PC-3 (cell line): ENCODE measurements around the gene FAM228B. TPM values are rescaled to one million over a fixed set of nuclear protein-coding genes. Genes with fewer than 3 reads are reported as not detected.

Experiments
- ATAC-seq: fragments of 200-7000 bp; cut with Tn5 transposase; 2 replicates; pipeline ENCODE4 v1.9.1; 2020; ENCODE audit warnings: mild to moderate bottlenecking, moderate library complexity
- BruUV-seq: library from RNA; stranded (reverse); fragments of 400-500 nt; replicated peaks from 2 replicates; lab custom pipeline; 2021; lab: Mats Ljungman, UMichigan
- CTCF ChIA-PET: fragments of 300-600 bp; sonication (Branson Sonifier 250); formaldehyde crosslinking; loops from one replicate; lab custom pipeline; 2022; ENCODE audit warnings: antibody characterized with exemption; lab: Charles Lee
- POLR2A ChIA-PET: fragments of 300-600 bp; sonication (Branson Sonifier 250); formaldehyde crosslinking; loops from one replicate; lab custom pipeline; 2022; ENCODE audit warnings: antibody characterized with exemption; ENCODE audit not compliant: unreplicated experiment; lab: Charles Lee
- DNase-seq: peaks from one replicate; pipeline ENCODE4 v3.0.0-alpha.2; 2015
- H2AFZ ChIP-seq: fragments of 300-600 bp; sonication (generic); 2 replicates; pipeline ENCODE4 v1.6.0; 2016; ENCODE audit warnings: antibody characterized with exemption, low read length
- H3F3A ChIP-seq: fragments of 300-600 bp; sonication (generic); one replicate; pipeline ENCODE4 v1.6.0; 2017; ENCODE audit warnings: antibody characterized with exemption, low read length, control low read depth, mild to moderate bottlenecking; ENCODE audit not compliant: unreplicated experiment
- H3K27ac ChIP-seq: fragments of 300-600 bp; sonication (generic); 2 replicates; pipeline ENCODE4 v1.5.1; 2016; ENCODE audit warnings: mild to moderate bottlenecking, low read length
- H3K27me3 ChIP-seq: fragments of 300-600 bp; sonication (generic); 2 replicates; pipeline ENCODE4 v1.6.1; 2016; ENCODE audit warnings: low read length, mixed read lengths
- H3K36me3 ChIP-seq: fragments of 300-600 bp; sonication (generic); 2 replicates; pipeline ENCODE4 v1.6.1; 2016; ENCODE audit warnings: low read depth, mixed run types, low read length, mixed read lengths
- H3K4me1 ChIP-seq: fragments of 300-600 bp; sonication (generic); 2 replicates; pipeline ENCODE4 v1.5.1; 2016; ENCODE audit warnings: low read length; ENCODE audit not compliant: insufficient read depth
- H3K4me2 ChIP-seq: fragments of 300-600 bp; sonication (generic); 2 replicates; pipeline ENCODE4 v1.6.0; 2016; ENCODE audit warnings: low read length
- H3K4me3 ChIP-seq: fragments of 300-600 bp; sonication (generic); 2 replicates; pipeline ENCODE4 v1.5.1; 2016; ENCODE audit warnings: mild to moderate bottlenecking, low read length, mixed read lengths
- H3K79me2 ChIP-seq: fragments of 300-600 bp; sonication (generic); 2 replicates; pipeline ENCODE4 v1.6.1; 2017; ENCODE audit warnings: low read length, mixed read lengths
- H3K9ac ChIP-seq: fragments of 300-600 bp; sonication (generic); 2 replicates; pipeline ENCODE4 v1.6.0; 2016; ENCODE audit warnings: mild to moderate bottlenecking, low read length
- H3K9me2 ChIP-seq: fragments of 300-600 bp; sonication (generic); replicated peaks from 2 replicates; pipeline ENCODE4 v1.6.1; 2016; ENCODE audit warnings: mixed run types, low read length, mixed read lengths
- H3K9me3 ChIP-seq: fragments of 300-600 bp; sonication (generic); 2 replicates; pipeline ENCODE4 v1.6.1; 2016; ENCODE audit warnings: low read length, mixed read lengths
- H4K20me1 ChIP-seq: fragments of 300-600 bp; sonication (generic); 2 replicates; pipeline ENCODE4 v1.6.1; 2016; ENCODE audit warnings: low read length, mixed read lengths
- CTCF ChIP-seq: fragments of 300-600 bp; sonication (generic); conservative IDR thresholded peaks from 2 replicates; pipeline ENCODE4 v1.5.1; 2017; ENCODE audit warnings: antibody characterized with exemption, low read depth, mild to moderate bottlenecking, low read length
- EZH2 ChIP-seq: fragments of 300-600 bp; sonication (generic); IDR thresholded peaks from one replicate; pipeline ENCODE4 v1.6.1; 2017; ENCODE audit warnings: antibody characterized with exemption, mild to moderate bottlenecking, low read length; ENCODE audit not compliant: unreplicated experiment
- EZH2phosphoT487 ChIP-seq: fragments of 300-600 bp; sonication (generic); IDR thresholded peaks from 2 replicates; pipeline ENCODE4 v1.6.1; 2018; ENCODE audit warnings: mild to moderate bottlenecking, antibody characterized with exemption, low read length, borderline replicate concordance
- intact Hi-C: fragments of 100-400 bp; cut with micrococcal nuclease; formaldehyde crosslinking; loops from 2 replicates; pipeline ENCODE4 v1.9.0; 2023
- total RNA-seq: library from RNA; depleted of rRNA; stranded (reverse); fragments of >200 nt; gene quantifications from 2 replicates; pipeline ENCODE4 v1.2.3, GENCODE V29; 2014

FAM228B gene
- total RNA-seq, 1 experiment from 2014 or later = 4.5 TPM

- Histone ChIP-seq H3K27ac (no peak overlapping the region), H2AFZ (no peak overlapping the region), H3K4me3 (no peak overlapping the region), H3K79me2 (no peaks in the 10 kb centered on the region), H3K36me3 (no peaks in the 10 kb centered on the region), H3K9ac (no peak overlapping the region), H3K9me3 (no peaks in the 10 kb centered on the region), H3F3A (no peaks in the 10 kb centered on the region), H3K4me2 (no peak overlapping the region), H4K20me1 (no peaks in the 10 kb centered on the region), H3K9me2 (no peaks in the 10 kb centered on the region), H3K27me3 (no peaks in the 10 kb centered on the region), H3K4me1 (no peaks in the 10 kb centered on the region)
- POLR2A ChIA-PET = no interaction called here
- intact Hi-C loops = no loop called here
- BruUV-seq = no TSS peak
- DNase-seq = no peak
- CTCF ChIA-PET = no interaction called here
- no peak for ATAC-seq
- TF ChIP-seq EZH2phosphoT487 (no peak), CTCF (no peak), EZH2 (no peak)
These were observed 80.5 kb downstream of the FAM228B start for GRCh38 chr2:24203787-24204150.

- Histone ChIP-seq H3F3A (no peaks in the 10 kb centered on the region), H3K4me1 (no peaks in the 10 kb centered on the region), H3K27ac (no peak overlapping the region), H3K9me3 (no peaks in the 10 kb centered on the region), H3K27me3 (no peaks in the 10 kb centered on the region), H2AFZ (no peak overlapping the region), H3K4me3 (no peak overlapping the region), H3K9me2 (no peaks in the 10 kb centered on the region), H3K9ac (no peak overlapping the region), H3K4me2 (no peak overlapping the region), H3K79me2 (no peaks in the 10 kb centered on the region), H4K20me1 (no peaks in the 10 kb centered on the region), H3K36me3 (no peaks in the 10 kb centered on the region)
- ChIA-PET POLR2A (no interaction called here), CTCF (no interaction called here)
- DNase-seq (no peak), ATAC-seq (no peak)
- TF ChIP-seq EZH2phosphoT487 = no peak
- TF ChIP-seq EZH2 = no peak
- TF ChIP-seq CTCF = no peak
- no TSS peak for BruUV-seq
- intact Hi-C loops = no loop called here
These were observed 81.2 kb downstream of the FAM228B start for GRCh38 chr2:24204505-24204904.

- ATAC-seq = no peak
- no peaks in the 10 kb centered on the region for H3K4me1 ChIP-seq
- H3K27me3 ChIP-seq = no peaks in the 10 kb centered on the region
- TF ChIP-seq CTCF (no peak), EZH2phosphoT487 (no peak), EZH2 (no peak)
- no peak for DNase-seq
- intact Hi-C loops = no loop called here
- H2AFZ ChIP-seq = no peak overlapping the region
- H4K20me1 ChIP-seq = no peaks in the 10 kb centered on the region
- no peak overlapping the region for H3K9ac ChIP-seq
- no peak overlapping the region for H3K4me2 ChIP-seq
- H3K9me2 ChIP-seq = no peaks in the 10 kb centered on the region
- H3K79me2 ChIP-seq = no peaks in the 10 kb centered on the region
- ChIA-PET POLR2A (no interaction called here), CTCF (no interaction called here)
- H3K27ac ChIP-seq = no peak overlapping the region
- no peaks in the 10 kb centered on the region for H3F3A ChIP-seq
- no peaks in the 10 kb centered on the region for H3K36me3 ChIP-seq
- H3K4me3 ChIP-seq = no peak overlapping the region
- H3K9me3 ChIP-seq = no peaks in the 10 kb centered on the region
- no TSS peak for BruUV-seq
These were observed 81.9 kb downstream of the FAM228B start for GRCh38 chr2:24205131-24205530.
